ENCODE data around the gene RAB35. TPM values are rescaled to one million over a fixed set of nuclear protein-coding genes. Genes with fewer than 3 reads are reported as not detected.

RAB35 gene
- total RNA-seq, 1 experiment from 2014 or later: 52.8 TPM

GRCh38 chr12:120069278-120069677 lies 47.3 kb downstream of the RAB35 start:
- BruUV-seq (replicated peaks): no TSS peak
- DNase-seq: no peak
- Histone ChIP-seq H3K4me3 (ENCODE audit: low read length) (no peak overlapping the region), H3K9me3 (ENCODE audit: low read length) (no peaks in the 10 kb centered on the region), H3K9me2 (replicated peaks; ENCODE audit: low read length) (no peaks in the 10 kb centered on the region), H3F3A (ENCODE audit: low read length, unreplicated experiment) (no peaks in the 10 kb centered on the region), H3K27ac (ENCODE audit: low read length) (no peak overlapping the region), H3K27me3 (ENCODE audit: low read length) (no peaks in the 10 kb centered on the region), H3K36me3 (ENCODE audit: low read depth, low read length) (no peaks in the 10 kb centered on the region), H4K20me1 (ENCODE audit: low read length) (no peaks in the 10 kb centered on the region), H3K4me1 (ENCODE audit: insufficient read depth, low read length) (no peaks in the 10 kb centered on the region; the same call in 1 of the 2 replicates), H2AFZ (ENCODE audit: low read length) (no peak overlapping the region), H3K9ac (ENCODE audit: low read length) (no peak overlapping the region), H3K4me2 (ENCODE audit: low read length) (no peak overlapping the region), H3K79me2 (ENCODE audit: low read length) (no peaks in the 10 kb centered on the region)
- ATAC-seq: no peak
- TF ChIP-seq EZH2 (IDR thresholded peaks at IDR 0.05; ENCODE audit: low read length, unreplicated experiment): no peak
- TF ChIP-seq EZH2phosphoT487 (IDR thresholded peaks at IDR 0.05; ENCODE audit: borderline replicate concordance, low read length): no peak
- TF ChIP-seq CTCF (conservative IDR thresholded peaks at IDR 0.05; ENCODE audit: low read depth, low read length): no peak
- CTCF ChIA-PET: no interaction called here
- POLR2A ChIA-PET (ENCODE audit: unreplicated experiment): no interaction called here
- intact Hi-C loops (cut with micrococcal nuclease): no loop called here

DNA sequence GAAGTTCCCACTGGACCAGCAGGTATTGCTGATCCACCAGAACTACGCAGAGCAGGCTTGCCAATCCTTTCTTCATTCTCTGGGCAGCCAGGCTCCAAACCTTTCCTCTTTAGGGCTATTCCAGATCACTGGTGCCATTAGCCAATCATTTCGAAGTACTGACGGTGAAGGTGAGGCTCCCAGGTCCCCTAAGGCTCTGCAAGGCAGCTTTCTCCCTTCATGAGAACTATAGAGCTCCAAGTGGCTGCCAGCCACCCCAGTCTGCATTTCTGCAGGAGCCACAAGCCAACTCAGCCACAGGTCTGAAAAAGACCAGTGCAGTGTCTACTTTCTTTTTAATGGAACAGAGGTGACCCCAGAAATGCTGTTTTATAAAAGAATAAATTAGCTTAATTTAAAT lies 48.7 kb downstream of the RAB35 start:
- Histone ChIP-seq H3K4me1 (ENCODE audit: insufficient read depth, low read length) (no peaks in the 10 kb centered on the region; the same call in 1 of the 2 replicates), H3K4me2 (ENCODE audit: low read length) (no peak overlapping the region), H3K9ac (ENCODE audit: low read length) (no peak overlapping the region), H3F3A (ENCODE audit: low read length, unreplicated experiment) (no peaks in the 10 kb centered on the region), H3K36me3 (ENCODE audit: low read depth, low read length) (no peaks in the 10 kb centered on the region), H3K79me2 (ENCODE audit: low read length) (no peaks in the 10 kb centered on the region), H3K9me3 (ENCODE audit: low read length) (no peaks in the 10 kb centered on the region), H4K20me1 (ENCODE audit: low read length) (no peaks in the 10 kb centered on the region), H3K27ac (ENCODE audit: low read length) (no peak overlapping the region), H2AFZ (ENCODE audit: low read length) (no peak overlapping the region), H3K4me3 (ENCODE audit: low read length) (no peak overlapping the region), H3K9me2 (replicated peaks; ENCODE audit: low read length) (no peaks in the 10 kb centered on the region), H3K27me3 (ENCODE audit: low read length) (no peaks in the 10 kb centered on the region)
- BruUV-seq (replicated peaks): no TSS peak
- POLR2A ChIA-PET (ENCODE audit: unreplicated experiment): no interaction called here
- ATAC-seq: no peak
- CTCF ChIA-PET: no interaction called here
- TF ChIP-seq EZH2phosphoT487 (IDR thresholded peaks at IDR 0.05; ENCODE audit: borderline replicate concordance, low read length): no peak
- no peak for TF ChIP-seq CTCF (conservative IDR thresholded peaks at IDR 0.05; ENCODE audit: low read depth, low read length)
- no peak for TF ChIP-seq EZH2 (IDR thresholded peaks at IDR 0.05; ENCODE audit: low read length, unreplicated experiment)
- intact Hi-C loops (cut with micrococcal nuclease): no loop called here
- DNase-seq: no peak

- Histone ChIP-seq H3K36me3 (ENCODE audit: low read depth, low read length) (no peaks in the 10 kb centered on the region), H3K4me1 (ENCODE audit: insufficient read depth, low read length) (no peaks in the 10 kb centered on the region; the same call in 1 of the 2 replicates), H3K4me3 (ENCODE audit: low read length) (no peak overlapping the region), H3K9ac (ENCODE audit: low read length) (no peak overlapping the region), H3K27ac (ENCODE audit: low read length) (no peak overlapping the region), H4K20me1 (ENCODE audit: low read length) (no peaks in the 10 kb centered on the region), H3K79me2 (ENCODE audit: low read length) (no peaks in the 10 kb centered on the region), H2AFZ (ENCODE audit: low read length) (no peak overlapping the region), H3K27me3 (ENCODE audit: low read length) (no peaks in the 10 kb centered on the region), H3F3A (ENCODE audit: low read length, unreplicated experiment) (no peaks in the 10 kb centered on the region), H3K9me3 (ENCODE audit: low read length) (no peaks in the 10 kb centered on the region), H3K4me2 (ENCODE audit: low read length) (no peak overlapping the region), H3K9me2 (replicated peaks; ENCODE audit: low read length) (no peaks in the 10 kb centered on the region)
- ATAC-seq: peak; percentile 58
- CTCF ChIA-PET: no interaction called here
- intact Hi-C loops (cut with micrococcal nuclease): no loop called here
- POLR2A ChIA-PET (ENCODE audit: unreplicated experiment): no interaction called here
- DNase-seq: no peak
- BruUV-seq (replicated peaks): no TSS peak
- no peak for TF ChIP-seq CTCF (conservative IDR thresholded peaks at IDR 0.05; ENCODE audit: low read depth, low read length)
- no peak for TF ChIP-seq EZH2 (IDR thresholded peaks at IDR 0.05; ENCODE audit: low read length, unreplicated experiment)
- TF ChIP-seq EZH2phosphoT487 (IDR thresholded peaks at IDR 0.05; ENCODE audit: borderline replicate concordance, low read length): no peak
Measured at GRCh38 chr12:120067084-120067869, 49.3 kb downstream of the RAB35 start.
